ENCODE results near the gene RABEPK. TPM values are rescaled to one million over a fixed set of nuclear protein-coding genes. Genes with fewer than 3 reads are reported as not detected.
"Not testable (repeated sequence)": the region's sequence is repeated elsewhere in the genome, so short reads cannot be mapped to it uniquely, and the experiment has no call there.

RABEPK gene
- total and polyA plus RNA-seq, 2 experiments from 2014 or later, result 20.4 to 30.1 TPM

- 73% methylated on average over 5 of the region's 5 CpGs for WGBS (ENCODE audit: low lambda C conversion rate, missing lambda C conversion rate)
- Histone ChIP-seq H2AFZ (no peak overlapping the region), H3K9me2 (replicated peaks; ENCODE audit: insufficient read depth) (no peaks in the 10 kb centered on the region), H3K4me2 (peak overlapping the region; percentile 87), H3K27ac (peak overlapping the region; percentile 27), H4K20me1 (ENCODE audit: insufficient read depth, poor library complexity, severe bottlenecking) (peaks cover 64% of the 10 kb centered on the region), H3K4me1 (ENCODE audit: insufficient read depth) (peaks cover 38% of the 10 kb centered on the region), H3K36me3 (replicated peaks; ENCODE audit: insufficient read depth, low read depth) (peaks cover 18% of the 10 kb centered on the region), H3K4me3 (peak overlapping the region; percentile 12), H3K9me3 (ENCODE audit: low read depth) (no peaks in the 10 kb centered on the region), H3K79me2 (peaks cover 58% of the 10 kb centered on the region), H3K27me3 (no peaks in the 10 kb centered on the region)
- no peak for DNase-seq (ENCODE audit: low spot score)
- TF ChIP-seq CTCF (IDR thresholded peaks at IDR 0.05; ENCODE audit: poor library complexity) (no peak), EZH2 (IDR thresholded peaks at IDR 0.05; ENCODE audit: borderline replicate concordance) (no peak), EZH2phosphoT487 (IDR thresholded peaks at IDR 0.05; ENCODE audit: low read depth, severe bottlenecking, unreplicated experiment) (no peak)
Observed at GRCh38 chr9:125235804-125236519, 35.6 kb downstream of the RABEPK start.

- Histone ChIP-seq H3K27ac (peak overlapping the region; percentile 27), H3K36me3 (replicated peaks; ENCODE audit: insufficient read depth, low read depth) (peaks cover 18% of the 10 kb centered on the region), H3K4me2 (peak overlapping the region; percentile 87), H3K79me2 (peaks cover 58% of the 10 kb centered on the region), H4K20me1 (ENCODE audit: insufficient read depth, poor library complexity, severe bottlenecking) (peaks cover 64% of the 10 kb centered on the region), H3K4me1 (ENCODE audit: insufficient read depth) (peaks cover 38% of the 10 kb centered on the region), H3K4me3 (peak overlapping the region; percentile 12)
- 68% methylated on average over 5 of the region's 5 CpGs for WGBS (ENCODE audit: low lambda C conversion rate, missing lambda C conversion rate)
- not testable (repeated sequence) for H3K27me3 ChIP-seq; H3K9me3 ChIP-seq (ENCODE audit: low read depth); DNase-seq (ENCODE audit: low spot score); H3K9me2 ChIP-seq (replicated peaks; ENCODE audit: insufficient read depth); H2AFZ ChIP-seq
Observed at GRCh38 chr9:125236520-125237159, 36.3 kb downstream of the RABEPK start.

- Histone ChIP-seq H3K9me2 (replicated peaks; ENCODE audit: insufficient read depth) (no peaks in the 10 kb centered on the region), H3K4me1 (ENCODE audit: insufficient read depth) (peaks cover 46% of the 10 kb centered on the region), H3K36me3 (replicated peaks; ENCODE audit: insufficient read depth, low read depth) (peaks cover 18% of the 10 kb centered on the region), H3K4me2 (peak overlapping the region; percentile 87), H3K9me3 (ENCODE audit: low read depth) (no peaks in the 10 kb centered on the region), H3K27me3 (no peaks in the 10 kb centered on the region), H3K79me2 (peaks cover 64% of the 10 kb centered on the region), H3K27ac (no peak overlapping the region), H2AFZ (no peak overlapping the region), H3K4me3 (peak overlapping the region; percentile 51), H4K20me1 (ENCODE audit: insufficient read depth, poor library complexity, severe bottlenecking) (peaks cover 64% of the 10 kb centered on the region)
- WGBS (ENCODE audit: low lambda C conversion rate, missing lambda C conversion rate), result 88% methylated on average over 7 of the region's 7 CpGs
- no peak for DNase-seq (ENCODE audit: low spot score)
- no peak for TF ChIP-seq CTCF (IDR thresholded peaks at IDR 0.05; ENCODE audit: poor library complexity)
- no peak for TF ChIP-seq EZH2 (IDR thresholded peaks at IDR 0.05; ENCODE audit: borderline replicate concordance)
- no peak for TF ChIP-seq EZH2phosphoT487 (IDR thresholded peaks at IDR 0.05; ENCODE audit: low read depth, severe bottlenecking, unreplicated experiment)
Observed at GRCh38 chr9:125238127-125238914, 38.0 kb downstream of the RABEPK start.

Measured in hepatocyte (in vitro differentiated cells).